GM19099 (cell line): Measurements from ENCODE around the gene SELP.

Experiments
- POLR2A ChIP-seq: IDR thresholded peaks from 3 replicates; pipeline ENCODE4 v1.6.1; 2011; ENCODE audit warnings: low read depth; ENCODE audit not compliant: insufficient read length; ENCODE audit errors: extremely low read depth

Gene SELP

GRCh38 chr1:169563019-169563615 is 66.8 kb downstream of the SELP start:
- no peak for TF ChIP-seq POLR2A

DNA sequence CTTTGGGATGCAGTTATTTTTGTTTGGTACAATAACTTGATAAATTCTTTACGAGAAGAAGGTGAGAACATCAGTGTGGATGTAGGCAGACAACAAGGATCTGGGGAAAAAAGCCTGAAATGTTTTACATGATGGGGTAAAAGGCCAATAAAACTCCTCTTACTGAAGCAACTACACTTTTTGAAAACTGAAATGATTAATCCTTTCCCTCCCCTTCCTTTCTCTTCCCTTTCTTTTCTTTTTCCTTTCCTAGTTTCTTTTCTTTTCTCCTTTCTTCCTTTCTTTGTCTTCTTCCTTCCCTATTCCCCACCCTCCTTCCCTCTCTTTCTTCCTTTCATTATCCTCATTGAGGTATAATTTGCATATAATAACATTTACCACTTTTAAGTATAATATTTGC is 68.2 kb downstream of the SELP start:
- TF ChIP-seq POLR2A = no peak

GRCh38 chr1:169557131-169557530 is 72.8 kb downstream of the SELP start:
- no peak for TF ChIP-seq POLR2A

DNA sequence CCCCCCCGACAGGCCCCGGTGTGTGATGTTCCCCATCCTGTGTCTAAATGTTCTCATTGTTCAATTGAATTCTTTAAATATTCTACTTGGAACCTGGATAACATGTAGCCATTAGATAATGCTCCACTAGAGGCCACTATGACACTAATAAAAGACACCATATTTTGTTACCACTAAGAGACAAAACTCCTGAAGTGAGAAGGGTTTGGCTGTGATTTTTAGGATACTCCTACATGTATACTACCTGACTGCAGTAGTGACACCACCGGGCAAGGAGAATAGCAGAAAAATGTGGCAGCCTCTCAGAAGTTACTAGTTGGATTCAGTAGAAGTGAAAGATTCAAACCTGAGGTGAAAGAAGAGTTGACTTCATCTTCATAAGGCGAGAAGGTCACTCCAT is 79.6 kb downstream of the SELP start:
- no peak for TF ChIP-seq POLR2A

DNA sequence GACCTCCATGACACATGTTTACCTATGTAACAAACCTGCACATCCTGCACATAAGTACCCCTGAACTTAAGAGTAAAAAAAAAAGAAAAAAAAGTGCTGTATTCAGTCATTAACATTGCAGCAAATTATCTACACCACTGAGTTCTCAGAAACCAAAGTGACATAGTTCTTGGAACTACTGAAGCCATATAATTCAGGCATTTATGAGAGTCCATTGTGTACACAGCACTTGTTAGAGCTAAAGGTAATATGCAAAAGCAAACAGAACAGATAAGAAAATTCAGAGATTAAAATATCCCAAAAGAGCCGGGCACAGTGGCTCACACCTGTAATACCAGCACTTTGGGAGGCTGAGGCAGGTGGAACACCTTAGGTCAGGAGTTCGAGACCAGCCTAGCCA is 81.6 kb downstream of the SELP start:
- no peak for TF ChIP-seq POLR2A

DNA sequence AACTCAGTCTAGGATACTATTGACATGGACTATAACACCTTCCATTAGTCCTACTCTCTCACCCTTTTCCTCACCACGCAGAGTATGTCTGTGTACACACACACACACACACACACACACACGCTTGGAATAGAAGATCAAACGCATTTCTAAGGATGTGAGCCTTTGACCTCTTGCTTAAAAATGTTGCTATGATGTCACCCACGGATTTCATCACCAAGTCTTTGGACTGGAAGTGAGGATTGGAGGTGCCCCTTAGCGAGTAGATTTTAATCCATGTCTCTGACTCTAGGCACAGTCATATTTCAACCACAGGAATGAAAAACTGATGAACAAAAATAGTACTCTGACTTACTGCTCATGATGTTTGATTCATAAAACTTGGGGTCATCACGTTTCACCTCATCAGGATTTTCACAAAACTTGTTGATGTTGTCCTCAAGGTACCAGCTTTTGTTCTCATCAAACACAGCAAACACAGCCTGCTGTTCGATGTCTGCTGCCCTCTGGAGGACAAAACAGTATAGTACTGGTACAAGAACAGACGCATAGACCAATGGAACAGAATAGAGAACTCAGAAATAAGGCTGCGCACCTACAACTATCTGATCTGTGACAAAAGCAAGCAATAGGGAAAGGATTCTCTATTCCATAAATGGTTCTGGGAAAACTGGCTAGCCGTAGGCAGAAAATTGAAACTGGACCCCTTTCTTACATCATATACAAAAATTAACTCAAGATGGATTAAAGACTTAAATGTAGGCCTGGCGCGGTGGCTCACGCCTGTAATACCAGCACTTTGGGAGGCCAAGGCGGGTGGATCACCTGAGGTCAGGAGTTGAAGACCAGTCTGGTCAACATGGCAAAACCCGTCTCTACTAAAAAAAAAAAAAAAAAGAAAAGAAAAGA is 83.6 kb downstream of the SELP start:
- no peak for TF ChIP-seq POLR2A

DNA sequence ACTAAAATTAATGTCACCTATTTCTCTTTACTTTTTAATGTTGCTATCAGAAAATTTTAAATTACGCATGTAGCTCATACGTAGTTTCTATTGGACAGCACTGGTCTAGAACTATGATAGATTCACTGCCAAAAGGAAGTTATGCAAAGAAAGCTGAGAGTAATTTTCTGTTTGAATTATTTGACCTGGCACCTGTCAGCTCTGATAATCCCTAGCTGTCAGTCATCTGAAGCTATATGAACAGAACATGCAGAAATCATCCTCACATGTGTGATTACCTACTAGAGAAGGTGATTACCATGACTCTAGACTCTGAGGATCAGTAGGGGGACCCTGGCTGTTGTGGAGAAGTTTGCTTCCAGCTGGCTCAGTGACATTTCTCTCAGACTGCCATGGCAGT is 84.5 kb downstream of the SELP start:
- no peak for TF ChIP-seq POLR2A

DNA sequence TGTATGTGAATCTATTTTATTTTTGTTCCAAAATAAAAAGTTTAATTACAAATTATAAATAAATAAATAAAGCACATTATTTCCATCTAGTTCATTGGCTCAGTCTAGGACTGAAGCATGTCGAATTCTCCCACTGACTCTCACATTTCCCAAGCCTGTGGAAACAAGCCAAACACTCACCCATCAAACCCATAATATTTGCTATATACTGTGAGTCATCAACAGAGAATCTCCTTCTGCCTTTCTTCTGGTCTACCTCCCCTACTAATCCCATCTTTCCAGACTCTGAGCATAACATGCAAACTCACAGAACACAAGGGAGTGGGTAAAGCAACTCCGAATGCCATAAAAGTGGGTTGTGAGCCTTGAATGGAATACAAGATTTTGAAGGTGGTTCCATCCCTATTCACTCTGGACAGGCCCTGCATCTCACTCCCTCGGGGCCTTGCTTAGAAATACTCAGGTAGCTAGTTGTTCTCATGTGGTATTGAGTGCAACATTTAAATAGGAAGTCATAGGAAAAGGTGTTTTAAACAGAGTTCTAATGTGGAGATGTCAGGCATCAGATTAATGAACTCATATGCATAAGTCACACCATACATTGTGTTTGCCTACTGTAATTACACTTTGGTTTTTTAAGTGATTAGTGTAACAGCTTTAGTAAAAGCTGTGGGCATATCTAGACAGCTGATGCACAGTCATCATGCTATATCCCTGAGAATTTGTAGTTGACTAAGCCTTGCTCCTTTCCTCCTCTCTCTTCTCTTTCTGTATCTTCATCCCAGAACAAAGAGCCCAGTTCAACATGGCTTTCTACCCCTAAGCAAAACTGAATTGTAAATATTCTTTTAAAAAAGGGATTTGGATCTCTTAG is 90.7 kb downstream of the SELP start:
- TF ChIP-seq POLR2A = no peak
